Kidney (tissue), 14 donors: ENCODE measurements around the gene MSRB3. TPM values are rescaled to one million over a fixed set of nuclear protein-coding genes. Genes with fewer than 3 reads are reported as not detected.

Experiments
- DNase-seq, 5 donors: peaks; one replicate each; pipeline ENCODE4 v3.0.0-alpha.2; 2013 to 2020
- FAIRE-seq: peaks from 2 replicates; lab custom pipeline; 2012; peaks lifted over from hg19 to GRCh38; lab: Jason Lieb, UNC
- H3K27ac ChIP-seq, 2 donors: one replicate each; pipeline ENCODE4 v1.7.0; 2013; ENCODE audit warnings: low read depth in 2 of 2, low read length in 2 of 2, inconsistent platforms in 1 of 2
- H3K27me3 ChIP-seq: one replicate; pipeline ENCODE4 v1.7.1; 2013; ENCODE audit warnings: low read length, inconsistent platforms; ENCODE audit not compliant: control insufficient read depth, insufficient read depth
- H3K36me3 ChIP-seq, 3 donors: one replicate each; pipeline versions ENCODE4 v1.7.0 to v1.7.1; 2013; ENCODE audit warnings: low read length in 3 of 3, control low read depth in 1 of 3, inconsistent platforms in 1 of 3; ENCODE audit not compliant: insufficient read depth in 3 of 3, control insufficient read depth in 2 of 3
- H3K4me1 ChIP-seq, 3 donors: one replicate each; pipeline versions ENCODE4 v1.7.0 to v1.7.1; 2013; ENCODE audit warnings: low read length in 3 of 3, inconsistent platforms in 1 of 3, low read depth in 1 of 3; ENCODE audit not compliant: control insufficient read depth in 2 of 3, insufficient read depth in 2 of 3
- H3K4me3 ChIP-seq, 3 donors: one replicate each; pipeline versions ENCODE4 v1.7.0 to v1.8.1; 2013; ENCODE audit warnings: low read length in 3 of 3, control low read depth in 1 of 3, inconsistent platforms in 1 of 3
- H3K9ac ChIP-seq, 3 donors: one replicate each; pipeline versions ENCODE4 v1.7.0 to v1.7.1; 2013; ENCODE audit warnings: low read length in 3 of 3, control low read depth in 1 of 3, inconsistent platforms in 1 of 3
- H3K9me3 ChIP-seq, 3 donors: one replicate each; pipeline versions ENCODE4 v1.7.0 to v1.7.1; 2013; ENCODE audit warnings: low read length in 3 of 3, control low read depth in 1 of 3, inconsistent platforms in 1 of 3; ENCODE audit not compliant: control insufficient read depth in 2 of 3, insufficient read depth in 1 of 3
- intact Hi-C: fragments of 100-400 bp; cut with DNase I; formaldehyde crosslinking; loops from one replicate; pipeline ENCODE4 v1.11.1; 2022
- polyA plus RNA-seq: library from polyadenylated mRNA; stranded (reverse); fragments of 350-450 nt; fragmentation: Illumina TruSeq; extraction: RNeasy Lipid Tissue Mini Kit (QIAGEN cat#74804); gene quantifications from one replicate; pipeline ENCODE4 v1.2.3, GENCODE V29; 2014; ENCODE audit warnings: low read depth, low replicate concordance; ENCODE audit not compliant: insufficient read depth
- total RNA-seq: library from RNA; stranded (reverse); fragmentation: NEBNext Ultra II Directional; extraction: Animal tissue kit (Norgen Biotek cat#: 25700); gene quantifications from one replicate; pipeline ENCODE4 v1.2.1, GENCODE V29; 2021
- TF ChIP-seq, protein P1 (sequence below): IDR thresholded peaks from 3 replicates; pipeline ENCODE4 v1.5.1; 2012; ENCODE audit warnings: mild to moderate bottlenecking, moderate library complexity, borderline replicate concordance; ENCODE audit not compliant: insufficient read depth; ENCODE audit errors: extremely low read depth
- donor health status: control.
- donor health status: control.
- donor health status: control.
- donor health status: control.
- donor health status: control.
- donor health status: DM: yes; HTN: yes; CAD: no.
- donor health status: Normal renal cell carcinoma (clear cell type).

MSRB3 gene
- total and polyA plus RNA-seq, 2 donors from 2014 or later = 10.3 to 35.9 TPM

DNA sequence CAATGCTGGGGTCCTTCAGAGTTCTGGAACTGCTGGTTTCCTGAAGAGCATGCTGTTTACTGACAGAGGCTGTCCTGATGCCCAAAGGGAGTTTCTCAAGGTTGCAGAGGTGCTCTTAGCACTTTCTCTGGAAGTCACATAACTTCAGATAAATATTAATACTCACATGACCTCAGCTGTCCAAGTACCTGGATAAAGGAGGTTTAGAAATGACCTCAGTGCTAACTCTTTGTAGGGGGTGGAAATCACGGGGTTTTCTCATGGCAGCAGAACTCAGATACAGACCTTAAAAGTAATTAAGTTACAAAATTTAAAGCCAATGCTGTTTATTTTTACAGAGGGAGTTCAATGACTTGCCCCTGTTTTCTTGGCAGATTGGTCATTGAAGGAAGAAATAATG lies 225.9 kb downstream of the MSRB3 start:
- no peak for FAIRE-seq
- Histone ChIP-seq H3K9me3 (no peaks in the 10 kb centered on the region), H3K27me3 (no peaks in the 10 kb centered on the region), H3K4me1 (peaks cover 0 to 3% (median 2%) of the 10 kb centered on the region in 3 donors), H3K36me3 (no peaks in the 10 kb centered on the region), H3K9ac (no peak overlapping the region), H3K4me3 (no peak overlapping the region), H3K27ac (no peak overlapping the region)
- no peak for DNase-seq
- TF ChIP-seq, protein P1, sequence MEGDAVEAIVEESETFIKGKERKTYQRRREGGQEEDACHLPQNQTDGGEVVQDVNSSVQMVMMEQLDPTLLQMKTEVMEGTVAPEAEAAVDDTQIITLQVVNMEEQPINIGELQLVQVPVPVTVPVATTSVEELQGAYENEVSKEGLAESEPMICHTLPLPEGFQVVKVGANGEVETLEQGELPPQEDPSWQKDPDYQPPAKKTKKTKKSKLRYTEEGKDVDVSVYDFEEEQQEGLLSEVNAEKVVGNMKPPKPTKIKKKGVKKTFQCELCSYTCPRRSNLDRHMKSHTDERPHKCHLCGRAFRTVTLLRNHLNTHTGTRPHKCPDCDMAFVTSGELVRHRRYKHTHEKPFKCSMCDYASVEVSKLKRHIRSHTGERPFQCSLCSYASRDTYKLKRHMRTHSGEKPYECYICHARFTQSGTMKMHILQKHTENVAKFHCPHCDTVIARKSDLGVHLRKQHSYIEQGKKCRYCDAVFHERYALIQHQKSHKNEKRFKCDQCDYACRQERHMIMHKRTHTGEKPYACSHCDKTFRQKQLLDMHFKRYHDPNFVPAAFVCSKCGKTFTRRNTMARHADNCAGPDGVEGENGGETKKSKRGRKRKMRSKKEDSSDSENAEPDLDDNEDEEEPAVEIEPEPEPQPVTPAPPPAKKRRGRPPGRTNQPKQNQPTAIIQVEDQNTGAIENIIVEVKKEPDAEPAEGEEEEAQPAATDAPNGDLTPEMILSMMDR = no peak
- intact Hi-C loops = no loop called here

DNA sequence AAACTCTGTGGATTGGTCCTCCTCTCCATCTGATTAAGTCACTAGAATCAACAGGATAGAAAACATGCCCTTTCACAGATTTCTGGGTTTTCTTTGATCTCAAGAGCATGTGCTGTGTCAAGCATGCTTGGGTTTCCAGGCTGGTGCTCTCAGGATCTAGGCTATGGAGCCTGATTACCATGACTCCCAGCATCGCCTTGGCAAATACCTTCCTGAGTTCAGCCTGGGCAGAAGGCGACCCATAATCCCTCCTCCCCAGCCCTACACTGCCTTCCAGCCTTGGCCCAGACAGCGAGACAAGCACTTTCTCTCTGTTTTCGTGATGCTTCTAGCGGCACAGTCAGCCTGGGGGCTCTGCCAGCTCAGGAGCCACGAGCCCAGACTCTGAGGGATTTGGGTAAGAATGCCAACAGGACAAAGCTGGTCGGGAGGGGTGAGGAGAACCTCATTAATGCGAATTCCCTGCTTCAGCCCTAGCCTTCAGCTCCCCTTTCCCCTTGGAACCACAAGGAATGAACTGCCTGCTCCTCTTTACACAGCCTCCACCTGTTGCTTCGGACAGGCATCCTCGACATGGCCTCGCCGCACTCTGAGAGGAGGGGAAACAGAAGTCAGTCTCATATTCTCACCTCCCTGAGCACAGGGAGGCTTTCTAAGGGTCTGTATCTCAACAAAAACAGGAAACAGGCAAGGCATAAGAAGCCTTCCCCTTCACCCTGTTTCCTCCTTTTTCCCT lies 227.1 kb downstream of the MSRB3 start:
- no peaks in the 10 kb centered on the region for H3K36me3 ChIP-seq
- DNase-seq (peak in 4 of 5 donors; percentile 54 to 85 (median 74)), FAIRE-seq (no peak)
- H3K4me1 ChIP-seq = peaks cover 0 to 5% (median 3%) of the 10 kb centered on the region in 3 donors
- H3K9me3 ChIP-seq = no peaks in the 10 kb centered on the region
- H3K4me3 ChIP-seq = no peak overlapping the region
- intact Hi-C loops = no loop called here
- H3K27me3 ChIP-seq = no peaks in the 10 kb centered on the region
- H3K9ac ChIP-seq = no peak overlapping the region
- H3K27ac ChIP-seq = no peak overlapping the region
- TF ChIP-seq, protein P1 = no peak

DNA sequence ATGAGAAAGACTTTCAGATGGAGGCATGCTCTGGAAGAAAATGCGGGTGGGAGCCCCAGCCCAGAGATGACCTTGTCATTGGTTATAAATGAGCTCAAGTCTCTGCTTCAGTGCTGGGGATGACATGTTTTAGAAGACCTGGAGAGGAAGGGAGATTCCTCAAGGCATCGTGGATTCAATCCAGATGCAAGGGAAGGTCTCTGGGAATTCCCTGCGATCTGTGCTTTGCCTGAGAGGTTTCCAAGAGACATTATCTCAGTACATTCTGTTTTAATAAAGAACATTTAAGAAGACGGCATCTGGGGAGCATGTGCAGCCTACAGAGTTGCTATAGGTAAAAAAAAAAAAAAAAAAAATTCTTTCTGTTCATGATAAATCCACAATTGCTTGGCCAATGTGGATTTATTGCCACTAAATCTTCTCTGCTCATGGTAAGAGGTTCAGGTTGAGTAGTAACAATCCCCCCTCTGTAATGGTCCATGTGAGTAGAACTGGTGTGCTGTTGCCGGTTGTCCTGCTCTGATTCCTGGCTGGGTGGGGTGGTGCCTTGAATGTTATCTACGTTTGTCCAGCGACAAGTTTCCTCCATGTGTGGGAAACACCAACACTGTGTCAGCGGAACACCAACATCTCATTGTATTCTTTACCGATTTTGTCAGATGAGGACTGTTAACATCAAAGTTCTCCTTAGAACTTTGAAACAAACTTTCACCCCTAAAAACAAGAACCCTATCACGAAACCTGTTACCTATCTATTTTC lies 230.0 kb downstream of the MSRB3 start:
- Histone ChIP-seq H3K9me3 (no peaks in the 10 kb centered on the region), H3K4me3 (no peak overlapping the region), H3K4me1 (peaks cover 0 to 8% (median 0%) of the 10 kb centered on the region in 3 donors), H3K36me3 (no peaks in the 10 kb centered on the region), H3K27ac (no peak overlapping the region), H3K9ac (no peak overlapping the region), H3K27me3 (no peaks in the 10 kb centered on the region)
- FAIRE-seq (no peak), DNase-seq (no peak)
- TF ChIP-seq, protein P1 = no peak
- intact Hi-C loops = no loop called here
